RWPE2 (cell line): Measurements from ENCODE around the gene CBFA2T3.

Experiments used
- ATAC-seq: fragments of 200-7000 bp; cut with Tn5 transposase; 3 replicates; pipeline ENCODE4 v1.9.1; 2021; ENCODE audit warnings: low read depth
- DNase-seq: peaks from one replicate; pipeline ENCODE4 v3.0.0-alpha.2; 2020; ENCODE audit warnings: low spot score
- H3K27ac ChIP-seq: fragments of 450-650 bp; 2 replicates; pipeline ENCODE4 v1.5.1; 2017; ENCODE audit warnings: mild to moderate bottlenecking; ENCODE audit not compliant: poor library complexity, severe bottlenecking
- H3K27me3 ChIP-seq: fragments of 250-450 bp; sonication (Bioruptor Pico); 2 replicates; pipeline ENCODE4 v1.5.1; 2021; ENCODE audit warnings: mild to moderate bottlenecking, moderate library complexity; ENCODE audit not compliant: insufficient read depth, poor library complexity, severe bottlenecking
- H3K36me3 ChIP-seq: fragments of 250-450 bp; sonication (Bioruptor Pico); 2 replicates; pipeline ENCODE4 v1.5.1; 2020; ENCODE audit warnings: low read depth, mild to moderate bottlenecking, moderate library complexity
- H3K4me1 ChIP-seq: fragments of 250-450 bp; sonication (Bioruptor Pico); 2 replicates; pipeline ENCODE4 v1.5.1; 2021; ENCODE audit warnings: mild to moderate bottlenecking, moderate library complexity; ENCODE audit not compliant: insufficient read depth, poor library complexity, severe bottlenecking
- H3K4me3 ChIP-seq: fragments of 250-450 bp; sonication (Bioruptor Pico); 2 replicates; pipeline ENCODE4 v1.5.1; 2021; ENCODE audit warnings: mild to moderate bottlenecking, moderate library complexity; ENCODE audit not compliant: severe bottlenecking
- H3K9me3 ChIP-seq: fragments of 250-450 bp; sonication (Bioruptor Pico); 2 replicates; pipeline ENCODE4 v1.5.1; 2021; ENCODE audit warnings: mild to moderate bottlenecking, moderate library complexity; ENCODE audit not compliant: severe bottlenecking
- TF ChIP-seq, protein P1 (sequence below): fragments of 450-650 bp; IDR thresholded peaks from one replicate; pipeline ENCODE4 v1.5.1; 2017; ENCODE audit warnings: mild to moderate bottlenecking, moderate library complexity; ENCODE audit not compliant: poor library complexity, severe bottlenecking

CBFA2T3 gene

GRCh38 chr16:88854306-88855111 is 122.5 kb downstream of the CBFA2T3 start:
- Histone ChIP-seq H3K9me3 (no peaks in the 10 kb centered on the region), H3K27ac (no peak overlapping the region), H3K4me3 (no peak overlapping the region), H3K36me3 (peaks cover 11% of the 10 kb centered on the region), H3K27me3 (no peaks in the 10 kb centered on the region), H3K4me1 (no peaks in the 10 kb centered on the region)
- ATAC-seq (no peak), DNase-seq (no peak)
- TF ChIP-seq, protein P1, sequence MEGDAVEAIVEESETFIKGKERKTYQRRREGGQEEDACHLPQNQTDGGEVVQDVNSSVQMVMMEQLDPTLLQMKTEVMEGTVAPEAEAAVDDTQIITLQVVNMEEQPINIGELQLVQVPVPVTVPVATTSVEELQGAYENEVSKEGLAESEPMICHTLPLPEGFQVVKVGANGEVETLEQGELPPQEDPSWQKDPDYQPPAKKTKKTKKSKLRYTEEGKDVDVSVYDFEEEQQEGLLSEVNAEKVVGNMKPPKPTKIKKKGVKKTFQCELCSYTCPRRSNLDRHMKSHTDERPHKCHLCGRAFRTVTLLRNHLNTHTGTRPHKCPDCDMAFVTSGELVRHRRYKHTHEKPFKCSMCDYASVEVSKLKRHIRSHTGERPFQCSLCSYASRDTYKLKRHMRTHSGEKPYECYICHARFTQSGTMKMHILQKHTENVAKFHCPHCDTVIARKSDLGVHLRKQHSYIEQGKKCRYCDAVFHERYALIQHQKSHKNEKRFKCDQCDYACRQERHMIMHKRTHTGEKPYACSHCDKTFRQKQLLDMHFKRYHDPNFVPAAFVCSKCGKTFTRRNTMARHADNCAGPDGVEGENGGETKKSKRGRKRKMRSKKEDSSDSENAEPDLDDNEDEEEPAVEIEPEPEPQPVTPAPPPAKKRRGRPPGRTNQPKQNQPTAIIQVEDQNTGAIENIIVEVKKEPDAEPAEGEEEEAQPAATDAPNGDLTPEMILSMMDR = no peak

GRCh38 chr16:88853325-88853941 is 123.6 kb downstream of the CBFA2T3 start:
- TF ChIP-seq, protein P1 = no peak
- H3K4me1 ChIP-seq = no peaks in the 10 kb centered on the region
- no peaks in the 10 kb centered on the region for H3K27me3 ChIP-seq
- H3K36me3 ChIP-seq = peaks cover 7% of the 10 kb centered on the region; the same call in 1 of the 2 replicates
- no peak overlapping the region for H3K4me3 ChIP-seq
- DNase-seq (no peak), ATAC-seq (no peak)
- H3K27ac ChIP-seq = no peak overlapping the region
- H3K9me3 ChIP-seq = no peaks in the 10 kb centered on the region

DNA sequence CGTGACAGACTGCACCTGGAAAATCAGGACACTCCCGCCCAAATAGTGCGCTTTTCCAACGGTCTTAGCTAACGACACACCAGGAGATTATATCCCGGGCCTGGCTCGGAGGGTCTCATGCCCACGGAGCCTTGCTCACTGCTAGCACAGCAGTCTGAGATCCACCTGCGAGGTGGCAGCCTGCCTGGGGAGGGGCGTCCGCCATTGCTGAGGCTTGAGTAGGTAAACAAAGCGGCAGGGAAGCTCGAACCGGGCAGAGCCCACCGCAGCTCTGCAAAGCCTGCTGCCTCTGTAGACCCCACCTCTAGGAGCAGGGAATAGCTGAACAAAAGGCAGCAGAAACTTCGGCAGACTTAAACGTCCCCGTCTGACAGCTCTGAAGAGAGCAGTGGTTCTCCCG is 125.4 kb downstream of the CBFA2T3 start:
- no peak for ATAC-seq

GRCh38 chr16:88850531-88851199 is 126.3 kb downstream of the CBFA2T3 start:
- TF ChIP-seq, protein P1 = no peak
- ATAC-seq (no peak), DNase-seq (no peak)
- Histone ChIP-seq H3K27ac (no peak overlapping the region), H3K27me3 (no peaks in the 10 kb centered on the region), H3K4me1 (no peaks in the 10 kb centered on the region), H3K9me3 (no peaks in the 10 kb centered on the region), H3K36me3 (peaks cover 6% of the 10 kb centered on the region; the same call in 1 of the 2 replicates), H3K4me3 (no peak overlapping the region)

More for the DNA sequence above, 125.4 kb downstream of the CBFA2T3 start:
- no peak for DNase-seq
- Histone ChIP-seq H3K27ac (no peak overlapping the region), H3K36me3 (peaks cover 7% of the 10 kb centered on the region; the same call in 1 of the 2 replicates), H3K4me1 (no peaks in the 10 kb centered on the region), H3K27me3 (no peaks in the 10 kb centered on the region), H3K4me3 (no peak overlapping the region), H3K9me3 (no peaks in the 10 kb centered on the region)
- TF ChIP-seq, protein P1 = no peak
